Endothelial cell (in vitro differentiated cells): ENCODE results near the gene FUZ. TPM values are rescaled to one million over a fixed set of nuclear protein-coding genes. Genes with fewer than 3 reads are reported as not detected.
"Not testable (repeated sequence)": the region's sequence is repeated elsewhere in the genome, so short reads cannot be mapped to it uniquely, and the experiment has no call there.

Experiments
- DNase-seq: peaks from one replicate; pipeline ENCODE4 v3.0.0; 2021; ENCODE audit warnings: low spot score
- H3K27ac Mint-ChIP-seq: one replicate; pipeline ENCODE4 v1.8.0; 2021; ENCODE audit warnings: mixed read lengths, inconsistent platforms; ENCODE audit not compliant: unreplicated experiment
- H3K27me3 Mint-ChIP-seq: one replicate; pipeline ENCODE4 v1.8.0; 2021; ENCODE audit warnings: mild to moderate bottlenecking, moderate library complexity, mixed read lengths, inconsistent platforms; ENCODE audit not compliant: unreplicated experiment
- H3K36me3 Mint-ChIP-seq: one replicate; pipeline ENCODE4 v1.8.0; 2021; ENCODE audit warnings: mild to moderate bottlenecking, low read depth, mixed read lengths, inconsistent platforms; ENCODE audit not compliant: unreplicated experiment
- H3K4me1 Mint-ChIP-seq: one replicate; pipeline ENCODE4 v1.8.0; 2021; ENCODE audit warnings: mild to moderate bottlenecking, mixed read lengths, inconsistent platforms; ENCODE audit not compliant: unreplicated experiment
- H3K4me3 Mint-ChIP-seq: one replicate; pipeline ENCODE4 v1.8.0; 2021; ENCODE audit warnings: mild to moderate bottlenecking, mixed read lengths, inconsistent platforms; ENCODE audit not compliant: unreplicated experiment
- H3K9me3 Mint-ChIP-seq: one replicate; pipeline ENCODE4 v1.8.0; 2021; ENCODE audit warnings: mixed read lengths, inconsistent platforms; ENCODE audit not compliant: unreplicated experiment
- CTCF ChIP-seq: fragments of 200-600 bp; sonication (generic); IDR thresholded peaks from one replicate; pipeline ENCODE4 v1.5.0; 2021; ENCODE audit warnings: antibody characterized with exemption; ENCODE audit not compliant: unreplicated experiment
- total RNA-seq: library from RNA; stranded (reverse); fragmentation: NEBNext Ultra II Directional; extraction: Animal tissue kit (Norgen Biotek cat#: 25700); gene quantifications from one replicate; pipeline ENCODE4 v1.2.1, GENCODE V29; 2021; ENCODE audit not compliant: unreplicated experiment

The FUZ gene
- total RNA-seq, 1 donor from 2014 or later = 15.6 TPM

DNA sequence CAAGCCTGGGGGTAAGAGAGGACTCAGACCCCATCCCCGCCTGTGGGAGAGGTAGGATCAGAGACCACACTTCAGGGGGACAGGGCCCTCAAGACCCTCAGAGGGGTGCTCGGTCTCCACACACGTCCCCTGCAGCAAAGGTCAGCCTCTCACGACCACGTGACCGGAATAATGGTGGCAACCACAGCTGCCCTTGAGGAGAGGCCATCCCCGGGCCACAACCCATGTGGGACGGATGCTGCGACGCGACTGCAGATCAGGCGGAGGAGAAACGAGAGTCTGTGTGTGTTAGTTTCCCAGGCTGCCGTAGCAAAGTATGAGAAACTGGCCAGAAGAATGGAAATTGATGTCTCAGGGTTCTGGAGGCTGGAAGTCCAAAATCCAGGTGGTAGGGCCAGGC, 13.9 kb upstream of the FUZ start:
- H3K27me3 Mint-ChIP-seq = peaks cover 3% of the 10 kb centered on the region
- H3K27ac Mint-ChIP-seq = no peak overlapping the region
- H3K4me3 Mint-ChIP-seq = peak overlapping the region; percentile 72
- peaks cover 17% of the 10 kb centered on the region for H3K4me1 Mint-ChIP-seq
- peaks cover 36% of the 10 kb centered on the region for H3K36me3 Mint-ChIP-seq
- H3K9me3 Mint-ChIP-seq = no peaks in the 10 kb centered on the region
- no peak for TF ChIP-seq CTCF
- no peak for DNase-seq

GRCh38 chr19:49824662-49825061, 11.6 kb upstream of the FUZ start:
- H3K27me3 Mint-ChIP-seq = peaks cover 4% of the 10 kb centered on the region
- no peak overlapping the region for H3K27ac Mint-ChIP-seq
- no peak for TF ChIP-seq CTCF
- no peak for DNase-seq
- H3K4me1 Mint-ChIP-seq = peaks cover 13% of the 10 kb centered on the region
- peaks cover 36% of the 10 kb centered on the region for H3K36me3 Mint-ChIP-seq
- H3K9me3 Mint-ChIP-seq = no peaks in the 10 kb centered on the region
- no peak overlapping the region for H3K4me3 Mint-ChIP-seq

DNA sequence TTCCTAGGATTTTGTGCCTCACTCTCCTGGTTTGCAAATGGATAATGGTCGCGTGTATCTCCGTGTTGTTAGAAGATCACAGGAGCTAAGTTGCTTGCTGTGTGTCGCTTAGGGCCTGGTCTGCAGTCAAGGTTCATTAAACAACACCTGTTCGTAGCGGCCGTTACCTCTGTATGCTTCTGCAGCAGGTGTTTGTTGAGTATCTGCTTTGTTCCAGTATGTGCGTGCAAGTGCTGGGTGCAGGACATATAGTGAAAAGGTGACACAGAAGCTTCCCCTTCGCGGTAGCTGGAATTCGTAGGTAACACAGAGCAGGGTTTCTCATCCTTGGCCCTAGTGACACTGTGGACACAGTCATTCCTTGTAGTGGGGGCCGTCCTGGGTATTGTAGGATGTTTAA, 10.4 kb upstream of the FUZ start:
- Mint-ChIP-seq H3K4me1 (peaks cover 23% of the 10 kb centered on the region), H3K27me3 (peaks cover 12% of the 10 kb centered on the region), H3K36me3 (peaks cover 37% of the 10 kb centered on the region), H3K27ac (no peak overlapping the region), H3K9me3 (no peaks in the 10 kb centered on the region), H3K4me3 (peak overlapping the region; percentile 70)
- no peak for DNase-seq
- no peak for TF ChIP-seq CTCF

GRCh38 chr19:49820125-49820524, 7.0 kb upstream of the FUZ start:
- peaks cover 17% of the 10 kb centered on the region for H3K4me1 Mint-ChIP-seq
- H3K4me3 Mint-ChIP-seq = peak overlapping the region; percentile 63
- no peak for TF ChIP-seq CTCF
- H3K27ac Mint-ChIP-seq = peak overlapping the region; percentile 67
- H3K36me3 Mint-ChIP-seq = peaks cover 21% of the 10 kb centered on the region
- H3K27me3 Mint-ChIP-seq = peaks cover 20% of the 10 kb centered on the region
- no peak for DNase-seq
- no peaks in the 10 kb centered on the region for H3K9me3 Mint-ChIP-seq

DNA sequence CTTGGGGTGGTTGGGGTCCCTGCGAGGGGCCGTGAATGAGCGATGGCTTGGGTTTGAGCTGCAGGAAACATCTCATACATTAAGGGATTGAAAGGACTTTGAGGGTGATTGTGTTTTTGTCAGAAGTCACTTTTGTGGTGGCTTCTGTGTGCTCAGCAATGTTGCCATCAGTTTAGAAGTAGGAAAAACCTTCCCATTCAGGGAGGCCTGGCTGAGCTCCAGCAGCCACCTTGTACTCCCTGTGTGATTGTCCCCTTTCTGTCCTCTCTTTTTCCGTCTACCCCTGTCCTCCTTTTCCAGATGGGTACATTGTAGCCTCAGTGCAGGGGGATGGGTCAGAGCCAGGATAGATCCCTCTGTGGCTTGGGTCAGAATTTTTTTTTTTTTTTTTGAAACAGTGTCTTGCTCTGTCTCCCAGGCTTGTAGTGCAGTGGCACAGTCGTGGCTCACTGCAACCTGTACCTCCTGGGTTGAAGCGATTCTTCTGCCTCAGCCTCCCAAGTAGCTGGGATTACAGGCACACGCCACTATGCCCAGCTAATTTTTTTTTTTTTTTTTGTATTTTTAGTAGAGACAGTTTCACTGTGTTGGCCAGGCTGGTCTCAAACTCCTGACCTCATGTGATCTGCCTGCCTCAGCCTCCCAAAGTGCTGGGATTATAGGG, 6.5 kb upstream of the FUZ start:
- H3K27me3 Mint-ChIP-seq = peaks cover 20% of the 10 kb centered on the region
- peak overlapping the region; percentile 100 for H3K27ac Mint-ChIP-seq
- peaks cover 18% of the 10 kb centered on the region for H3K4me1 Mint-ChIP-seq
- not testable (repeated sequence) for DNase-seq, H3K9me3 Mint-ChIP-seq
- H3K36me3 Mint-ChIP-seq = peaks cover 20% of the 10 kb centered on the region
- peak overlapping the region; percentile 98 for H3K4me3 Mint-ChIP-seq
